ENCODE results near the gene ICE2.

ICE2 gene

DNA sequence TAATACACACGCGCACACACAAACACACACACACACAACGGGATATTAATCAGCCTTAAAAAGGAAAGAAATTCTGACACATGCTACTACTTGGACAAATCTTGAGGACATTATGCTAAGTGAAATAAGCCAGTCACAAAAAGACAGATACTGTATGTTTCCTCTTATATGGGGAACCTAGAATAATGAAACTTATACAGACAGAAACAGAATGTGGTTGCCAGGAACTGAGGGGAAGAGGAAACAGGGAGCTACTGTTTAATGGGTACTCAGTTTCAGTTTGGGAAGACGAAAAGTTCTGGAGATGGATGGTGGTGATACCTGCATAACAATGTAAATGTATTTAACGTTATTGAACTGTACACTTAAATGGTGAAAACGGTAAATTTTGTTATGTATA, 20.2 kb downstream of the ICE2 start:
- TF ChIP-seq ARNTL (CRISPR knock-in tag; IDR thresholded peaks at IDR 0.05; ENCODE audit: borderline replicate concordance, low read depth) (no peak), ESRRG (CRISPR knock-in tag; IDR thresholded peaks at IDR 0.05) (no peak), RARB (CRISPR knock-in tag; IDR thresholded peaks at IDR 0.05) (no peak), ZFP3 (CRISPR knock-in tag; IDR thresholded peaks at IDR 0.05) (no peak), ZNF565 (CRISPR knock-in tag; conservative IDR thresholded peaks at IDR 0.05; ENCODE audit: low read depth) (no peak), OSR1 (CRISPR knock-in tag; IDR thresholded peaks at IDR 0.05) (no peak), GLIS3 (CRISPR knock-in tag; IDR thresholded peaks at IDR 0.05) (no peak), ZNF8 (CRISPR knock-in tag; IDR thresholded peaks at IDR 0.05) (no peak), CSDC2 (CRISPR knock-in tag; IDR thresholded peaks at IDR 0.05) (no peak), TOX (CRISPR knock-in tag; IDR thresholded peaks at IDR 0.05; ENCODE audit: borderline replicate concordance) (no peak)
- TF ChIP-seq, protein P1, sequence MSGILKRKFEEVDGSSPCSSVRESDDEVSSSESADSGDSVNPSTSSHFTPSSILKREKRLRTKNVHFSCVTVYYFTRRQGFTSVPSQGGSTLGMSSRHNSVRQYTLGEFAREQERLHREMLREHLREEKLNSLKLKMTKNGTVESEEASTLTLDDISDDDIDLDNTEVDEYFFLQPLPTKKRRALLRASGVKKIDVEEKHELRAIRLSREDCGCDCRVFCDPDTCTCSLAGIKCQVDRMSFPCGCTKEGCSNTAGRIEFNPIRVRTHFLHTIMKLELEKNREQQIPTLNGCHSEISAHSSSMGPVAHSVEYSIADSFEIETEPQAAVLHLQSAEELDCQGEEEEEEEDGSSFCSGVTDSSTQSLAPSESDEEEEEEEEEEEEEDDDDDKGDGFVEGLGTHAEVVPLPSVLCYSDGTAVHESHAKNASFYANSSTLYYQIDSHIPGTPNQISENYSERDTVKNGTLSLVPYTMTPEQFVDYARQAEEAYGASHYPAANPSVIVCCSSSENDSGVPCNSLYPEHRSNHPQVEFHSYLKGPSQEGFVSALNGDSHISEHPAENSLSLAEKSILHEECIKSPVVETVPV (CRISPR knock-in tag; IDR thresholded peaks at IDR 0.05), result no peak
- no peak for ATAC-seq

DNA sequence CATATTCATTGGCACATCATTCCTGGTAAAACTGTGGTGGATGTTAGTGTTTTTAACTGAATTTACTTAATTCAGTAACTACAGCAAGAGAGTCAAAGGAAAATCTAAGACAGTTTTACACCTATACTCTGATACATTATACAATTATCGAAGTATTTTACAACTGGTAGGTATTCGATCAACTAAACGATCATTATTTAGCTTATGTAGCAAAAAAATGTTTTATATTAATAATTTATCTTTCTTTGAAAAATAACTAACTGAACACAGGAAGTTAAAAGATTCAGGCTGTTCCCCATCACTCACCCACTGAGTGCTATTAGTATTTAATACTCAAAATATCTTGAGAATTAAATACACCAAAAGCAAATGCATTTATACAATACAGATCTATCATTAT, 21.0 kb downstream of the ICE2 start:
- no peak for TF ChIP-seq TOX (CRISPR knock-in tag; IDR thresholded peaks at IDR 0.05; ENCODE audit: borderline replicate concordance)
- no peak for TF ChIP-seq BACH2 (CRISPR knock-in tag; IDR thresholded peaks at IDR 0.05; ENCODE audit: borderline replicate concordance)
- TF ChIP-seq CSDC2 (CRISPR knock-in tag; IDR thresholded peaks at IDR 0.05), result no peak
- TF ChIP-seq OSR1 (CRISPR knock-in tag; IDR thresholded peaks at IDR 0.05), result no peak
- TF ChIP-seq ZNF8 (CRISPR knock-in tag; IDR thresholded peaks at IDR 0.05), result no peak
- no peak for TF ChIP-seq ZNF70 (CRISPR knock-in tag; IDR thresholded peaks at IDR 0.05)
- no peak for TF ChIP-seq SNAI2 (CRISPR knock-in tag; IDR thresholded peaks at IDR 0.05)
- TF ChIP-seq GLIS3 (CRISPR knock-in tag; IDR thresholded peaks at IDR 0.05), result no peak
- TF ChIP-seq ZC3H10 (CRISPR knock-in tag; IDR thresholded peaks at IDR 0.05), result no peak
- TF ChIP-seq ESRRG (CRISPR knock-in tag; IDR thresholded peaks at IDR 0.05), result no peak
- TF ChIP-seq ARNTL (CRISPR knock-in tag; IDR thresholded peaks at IDR 0.05; ENCODE audit: borderline replicate concordance, low read depth), result no peak
- TF ChIP-seq ZFP30 (CRISPR knock-in tag; IDR thresholded peaks at IDR 0.05), result no peak
- no peak for TF ChIP-seq PPARA (CRISPR knock-in tag; IDR thresholded peaks at IDR 0.05; ENCODE audit: borderline replicate concordance)
- TF ChIP-seq, protein P2, sequence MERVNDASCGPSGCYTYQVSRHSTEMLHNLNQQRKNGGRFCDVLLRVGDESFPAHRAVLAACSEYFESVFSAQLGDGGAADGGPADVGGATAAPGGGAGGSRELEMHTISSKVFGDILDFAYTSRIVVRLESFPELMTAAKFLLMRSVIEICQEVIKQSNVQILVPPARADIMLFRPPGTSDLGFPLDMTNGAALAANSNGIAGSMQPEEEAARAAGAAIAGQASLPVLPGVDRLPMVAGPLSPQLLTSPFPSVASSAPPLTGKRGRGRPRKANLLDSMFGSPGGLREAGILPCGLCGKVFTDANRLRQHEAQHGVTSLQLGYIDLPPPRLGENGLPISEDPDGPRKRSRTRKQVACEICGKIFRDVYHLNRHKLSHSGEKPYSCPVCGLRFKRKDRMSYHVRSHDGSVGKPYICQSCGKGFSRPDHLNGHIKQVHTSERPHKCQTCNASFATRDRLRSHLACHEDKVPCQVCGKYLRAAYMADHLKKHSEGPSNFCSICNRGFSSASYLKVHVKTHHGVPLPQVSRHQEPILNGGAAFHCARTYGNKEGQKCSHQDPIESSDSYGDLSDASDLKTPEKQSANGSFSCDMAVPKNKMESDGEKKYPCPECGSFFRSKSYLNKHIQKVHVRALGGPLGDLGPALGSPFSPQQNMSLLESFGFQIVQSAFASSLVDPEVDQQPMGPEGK (CRISPR knock-in tag; IDR thresholded peaks at IDR 0.05; ENCODE audit: borderline replicate concordance), result no peak
- TF ChIP-seq, protein P1 (CRISPR knock-in tag; IDR thresholded peaks at IDR 0.05), result no peak
- TF ChIP-seq, protein P3, sequence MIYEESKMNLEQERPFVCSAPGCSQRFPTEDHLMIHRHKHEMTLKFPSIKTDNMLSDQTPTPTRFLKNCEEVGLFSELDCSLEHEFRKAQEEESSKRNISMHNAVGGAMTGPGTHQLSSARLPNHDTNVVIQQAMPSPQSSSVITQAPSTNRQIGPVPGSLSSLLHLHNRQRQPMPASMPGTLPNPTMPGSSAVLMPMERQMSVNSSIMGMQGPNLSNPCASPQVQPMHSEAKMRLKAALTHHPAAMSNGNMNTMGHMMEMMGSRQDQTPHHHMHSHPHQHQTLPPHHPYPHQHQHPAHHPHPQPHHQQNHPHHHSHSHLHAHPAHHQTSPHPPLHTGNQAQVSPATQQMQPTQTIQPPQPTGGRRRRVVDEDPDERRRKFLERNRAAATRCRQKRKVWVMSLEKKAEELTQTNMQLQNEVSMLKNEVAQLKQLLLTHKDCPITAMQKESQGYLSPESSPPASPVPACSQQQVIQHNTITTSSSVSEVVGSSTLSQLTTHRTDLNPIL (CRISPR knock-in tag; IDR thresholded peaks at IDR 0.05; ENCODE audit: low read depth), result no peak
- TF ChIP-seq ISL1 (CRISPR knock-in tag; IDR thresholded peaks at IDR 0.05), result no peak
- no peak for TF ChIP-seq TCF4 (CRISPR knock-in tag; IDR thresholded peaks at IDR 0.05; ENCODE audit: borderline replicate concordance)
- no peak; the same call in 2 of the 3 replicates for ATAC-seq

DNA sequence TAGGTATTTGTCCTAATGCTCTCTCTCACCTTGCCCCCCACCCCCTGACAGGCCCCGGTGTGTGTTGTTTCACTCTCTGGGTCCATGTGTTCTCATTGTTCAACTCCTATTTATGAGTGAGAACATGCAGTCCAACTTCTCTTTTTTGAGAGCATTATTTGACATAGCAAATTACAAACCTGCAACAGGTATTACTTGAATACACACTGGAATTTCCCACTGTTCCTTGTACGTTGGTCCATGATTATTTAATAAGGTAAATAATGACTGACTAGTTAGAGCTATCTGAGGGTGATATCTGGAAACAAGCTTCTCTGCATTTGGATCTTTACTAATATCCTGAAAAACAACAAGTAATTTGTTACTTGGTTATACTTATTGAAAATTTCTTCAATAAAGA, 24.1 kb downstream of the ICE2 start:
- TF ChIP-seq, protein P3 (CRISPR knock-in tag; IDR thresholded peaks at IDR 0.05; ENCODE audit: low read depth), result no peak
- TF ChIP-seq ZFP30 (CRISPR knock-in tag; IDR thresholded peaks at IDR 0.05) (no peak), TCF4 (CRISPR knock-in tag; IDR thresholded peaks at IDR 0.05; ENCODE audit: borderline replicate concordance) (no peak), ZFP3 (CRISPR knock-in tag; IDR thresholded peaks at IDR 0.05) (no peak), OSR1 (CRISPR knock-in tag; IDR thresholded peaks at IDR 0.05) (no peak), SNAI2 (CRISPR knock-in tag; IDR thresholded peaks at IDR 0.05) (no peak), ZNF8 (CRISPR knock-in tag; IDR thresholded peaks at IDR 0.05) (no peak), RARB (CRISPR knock-in tag; IDR thresholded peaks at IDR 0.05) (no peak), GLIS3 (CRISPR knock-in tag; IDR thresholded peaks at IDR 0.05) (no peak)
- TF ChIP-seq, protein P1 (CRISPR knock-in tag; IDR thresholded peaks at IDR 0.05), result no peak
- TF ChIP-seq, protein P4, sequence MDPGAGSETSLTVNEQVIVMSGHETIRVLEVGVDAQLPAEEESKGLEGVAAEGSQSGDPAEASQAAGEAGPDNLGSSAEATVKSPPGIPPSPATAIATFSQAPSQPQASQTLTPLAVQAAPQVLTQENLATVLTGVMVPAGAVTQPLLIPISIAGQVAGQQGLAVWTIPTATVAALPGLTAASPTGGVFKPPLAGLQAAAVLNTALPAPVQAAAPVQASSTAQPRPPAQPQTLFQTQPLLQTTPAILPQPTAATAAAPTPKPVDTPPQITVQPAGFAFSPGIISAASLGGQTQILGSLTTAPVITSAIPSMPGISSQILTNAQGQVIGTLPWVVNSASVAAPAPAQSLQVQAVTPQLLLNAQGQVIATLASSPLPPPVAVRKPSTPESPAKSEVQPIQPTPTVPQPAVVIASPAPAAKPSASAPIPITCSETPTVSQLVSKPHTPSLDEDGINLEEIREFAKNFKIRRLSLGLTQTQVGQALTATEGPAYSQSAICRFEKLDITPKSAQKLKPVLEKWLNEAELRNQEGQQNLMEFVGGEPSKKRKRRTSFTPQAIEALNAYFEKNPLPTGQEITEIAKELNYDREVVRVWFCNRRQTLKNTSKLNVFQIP (CRISPR knock-in tag; IDR thresholded peaks at IDR 0.05; ENCODE audit: borderline replicate concordance, low read depth), result no peak
- TF ChIP-seq, protein P2 (CRISPR knock-in tag; IDR thresholded peaks at IDR 0.05; ENCODE audit: borderline replicate concordance), result no peak
- ATAC-seq, result no peak
